ENCODE measurements around the gene ACTL7A. TPM values are rescaled to one million over a fixed set of nuclear protein-coding genes. Genes with fewer than 3 reads are reported as not detected.
A peak's percentile ranks its signal among the peaks of the same experiment; 100 is the strongest.
"Not testable (repeated sequence)": the region's sequence is repeated elsewhere in the genome, so short reads cannot be mapped to it uniquely, and the experiment has no call there.

The ACTL7A gene
- total RNA-seq, 1 experiment from 2014 or later, result not detected

DNA sequence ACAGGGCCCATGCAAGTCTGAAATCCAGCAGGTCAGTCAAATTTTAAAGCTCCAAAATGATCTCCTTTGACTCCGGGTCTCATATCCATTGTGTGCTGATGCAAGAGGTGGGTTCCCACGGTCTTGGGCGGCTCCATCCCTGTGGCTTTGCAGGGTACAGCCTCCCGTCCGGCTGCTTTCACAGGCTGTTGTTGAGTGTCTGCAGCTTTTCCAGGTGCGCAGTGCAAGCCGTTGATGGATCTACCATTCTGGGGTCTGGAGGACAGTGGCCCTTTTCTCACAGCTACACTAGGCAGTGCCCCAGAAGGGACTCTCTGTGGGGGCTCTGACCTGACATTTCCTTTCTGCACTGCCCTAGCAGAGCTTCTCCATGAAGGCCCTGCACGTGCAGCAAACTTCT, 13.8 kb upstream of the ACTL7A start:
- DNase-seq (ENCODE audit: low spot score), result not testable (repeated sequence)

DNA sequence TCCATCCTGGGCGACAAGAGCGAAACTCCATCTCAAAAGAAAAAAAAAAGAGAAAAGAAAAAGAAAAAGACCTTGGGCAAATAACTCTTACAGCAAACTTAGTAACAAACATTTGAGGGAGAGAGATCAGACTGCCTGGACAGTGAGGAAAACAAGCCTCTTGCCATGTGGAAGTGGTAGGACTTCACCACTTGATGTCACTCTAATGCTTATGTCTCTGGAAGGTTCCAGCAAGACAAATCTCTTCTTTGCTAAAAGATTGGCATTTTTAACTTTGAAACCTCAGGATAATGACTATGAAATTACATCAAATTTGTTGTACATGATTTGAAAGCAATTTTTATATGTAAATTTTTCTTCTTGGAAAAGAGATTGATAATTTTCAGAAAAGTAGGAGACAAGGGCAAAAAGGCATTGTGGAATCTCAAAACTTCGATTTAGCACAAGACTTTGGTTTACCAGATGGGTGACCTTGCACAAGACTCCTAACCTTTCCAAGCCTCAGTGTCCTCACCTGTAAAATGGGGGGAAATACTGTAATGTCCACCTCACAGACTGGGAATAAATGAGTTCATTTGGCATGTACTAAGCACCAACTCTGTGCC, 11.7 kb upstream of the ACTL7A start:
- DNase-seq (ENCODE audit: low spot score), result no peak

DNA sequence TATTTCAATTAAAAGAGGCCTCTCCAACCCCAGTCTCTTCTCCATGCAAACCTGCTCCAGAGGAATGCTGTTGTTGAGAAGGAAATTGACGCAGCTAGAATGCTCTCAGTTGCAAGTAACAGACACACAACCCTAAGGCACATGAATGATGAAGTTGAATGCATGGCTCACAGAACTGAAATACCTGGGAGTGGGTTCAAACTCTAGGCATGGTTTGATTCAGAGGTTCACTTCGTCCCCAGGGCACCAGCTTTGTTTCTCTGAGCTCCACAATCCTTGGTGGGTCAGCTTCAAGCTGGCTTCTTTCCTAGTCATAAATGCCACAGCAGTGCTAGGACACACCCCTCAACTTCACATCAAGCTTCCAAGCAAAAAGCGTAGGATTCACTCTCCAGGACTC, 10.9 kb upstream of the ACTL7A start:
- no peak for DNase-seq (ENCODE audit: low spot score)

DNA sequence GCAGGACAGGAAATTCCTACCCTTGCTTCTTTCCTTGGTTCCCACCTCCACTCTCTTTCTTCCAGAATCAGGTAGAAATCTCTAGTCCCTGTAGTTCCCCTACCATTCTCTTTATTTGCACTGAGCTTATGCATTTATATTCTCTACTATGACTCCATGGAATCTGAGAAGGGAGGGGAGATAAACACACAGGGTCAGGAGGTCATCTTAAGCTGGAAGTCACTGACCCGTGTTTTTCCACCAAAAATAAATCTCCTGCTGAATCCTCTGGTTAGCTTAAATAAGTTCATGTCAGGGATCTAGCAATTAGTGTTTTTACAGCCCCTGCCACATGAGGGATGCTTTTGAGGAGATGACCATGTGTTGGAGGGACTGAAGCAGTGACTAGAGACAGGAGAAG, 10.0 kb upstream of the ACTL7A start:
- DNase-seq (ENCODE audit: low spot score), result no peak

DNA sequence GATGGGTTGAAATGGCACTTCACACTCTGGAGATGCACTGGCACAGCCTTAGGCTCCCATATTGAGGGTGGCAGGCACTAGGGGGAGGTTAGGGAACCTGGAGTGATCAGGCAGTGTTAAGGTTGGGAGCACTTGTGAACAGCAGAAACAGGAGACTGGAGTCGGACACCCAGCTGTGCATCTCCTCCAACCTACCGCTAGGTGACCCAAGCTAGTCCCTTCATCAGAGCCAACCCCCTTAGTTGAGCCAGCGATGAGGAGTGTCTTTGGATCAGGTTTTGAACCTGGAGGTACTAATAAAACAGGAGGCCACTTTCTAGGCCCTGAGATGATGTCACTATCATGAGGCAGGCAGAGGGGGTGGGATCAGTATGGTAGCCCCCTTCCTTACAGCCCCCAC, 8.0 kb upstream of the ACTL7A start:
- DNase-seq (ENCODE audit: low spot score), result no peak

DNA sequence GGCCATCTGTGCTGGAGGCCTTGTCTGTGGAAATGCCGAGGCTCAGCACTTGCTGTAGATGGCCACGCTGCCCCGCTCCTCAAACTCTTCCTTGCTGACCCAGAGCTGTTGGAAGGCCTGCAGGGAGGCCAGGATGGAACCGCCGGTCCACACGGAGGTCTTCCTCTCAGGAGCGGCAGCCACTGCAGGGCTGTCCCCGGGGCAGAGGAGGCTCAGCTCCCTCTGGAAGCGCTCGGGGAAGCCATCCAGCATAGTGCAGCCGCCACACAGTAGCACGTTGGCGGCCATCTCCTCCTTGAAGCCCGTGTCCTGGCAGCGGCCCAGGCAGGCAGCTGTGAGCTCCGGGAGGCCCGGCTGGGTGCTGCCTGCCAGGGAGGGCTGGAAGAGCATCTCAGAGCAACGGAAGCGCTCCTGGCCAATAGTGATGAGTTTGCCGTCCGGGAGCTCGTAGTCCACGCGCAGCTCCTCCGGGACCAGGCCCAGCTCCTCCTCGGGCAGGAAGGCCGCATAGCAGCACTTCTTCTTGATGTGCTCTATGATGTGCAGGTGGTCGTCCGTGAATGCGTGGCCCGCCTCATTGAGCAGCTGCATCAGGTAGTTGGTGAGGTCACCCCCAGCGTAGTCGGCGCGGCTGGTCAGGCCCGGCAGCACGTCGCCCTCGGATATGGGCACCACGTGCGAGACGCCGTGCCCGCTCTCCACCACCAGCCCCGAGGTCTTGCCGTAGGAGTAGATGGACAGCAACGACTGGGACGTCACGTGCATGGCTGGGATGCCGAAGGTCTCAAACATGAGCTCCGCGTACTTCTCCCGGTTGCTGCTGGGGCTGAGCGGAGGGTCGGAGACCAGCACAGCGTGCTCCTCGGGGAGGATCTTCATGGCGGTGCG, 7.2 kb upstream of the ACTL7A start:
- no peak for DNase-seq (ENCODE audit: low spot score)

DNA sequence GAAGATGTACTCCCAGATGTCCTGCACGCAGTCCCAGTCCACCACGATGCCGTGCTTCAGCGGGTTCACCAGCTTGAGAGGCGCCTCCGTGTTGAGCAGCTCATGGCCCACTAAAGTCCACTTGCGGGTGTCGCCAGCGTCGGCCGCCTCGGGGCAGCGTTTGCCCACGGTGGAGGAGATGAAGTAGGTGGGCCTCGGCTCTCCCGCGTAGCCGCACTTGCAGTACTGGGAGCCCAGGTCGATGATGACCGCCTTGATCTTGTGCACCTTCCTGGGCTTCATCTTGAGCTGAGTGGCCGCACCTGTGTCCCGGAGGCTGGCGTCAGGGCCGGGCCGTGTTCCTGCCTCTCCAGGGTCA, 6.6 kb upstream of the ACTL7A start:
- DNase-seq (ENCODE audit: low spot score), result no peak

DNA sequence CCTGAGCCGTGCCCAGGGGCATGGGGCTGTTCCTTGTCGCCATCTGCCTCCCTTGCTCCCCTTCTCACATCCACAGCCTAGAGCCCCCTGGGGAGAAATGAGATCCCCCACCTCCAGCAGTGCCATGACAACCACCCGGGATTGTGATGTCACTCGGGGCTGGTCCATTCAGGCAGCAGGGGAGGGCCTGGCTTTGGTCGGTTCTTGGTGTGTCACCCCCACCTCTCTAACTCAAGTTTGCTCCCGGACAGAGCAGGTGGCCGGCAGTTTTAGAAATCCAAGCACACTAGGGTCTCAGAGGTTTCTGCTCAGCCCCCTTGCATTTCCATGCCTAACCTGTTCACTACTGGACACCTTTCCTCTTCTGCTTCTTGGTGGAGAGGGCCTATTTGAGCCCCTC, 6.2 kb upstream of the ACTL7A start, which contains the start of gene ACTL7B:
Gene ACTL7B, minus strand, starts transcription at position 99 of the 400 bp plus-strand sequence. Its CDS starts 56 bp downstream, at position 43.
- DNase-seq (ENCODE audit: low spot score), result no peak

DNA sequence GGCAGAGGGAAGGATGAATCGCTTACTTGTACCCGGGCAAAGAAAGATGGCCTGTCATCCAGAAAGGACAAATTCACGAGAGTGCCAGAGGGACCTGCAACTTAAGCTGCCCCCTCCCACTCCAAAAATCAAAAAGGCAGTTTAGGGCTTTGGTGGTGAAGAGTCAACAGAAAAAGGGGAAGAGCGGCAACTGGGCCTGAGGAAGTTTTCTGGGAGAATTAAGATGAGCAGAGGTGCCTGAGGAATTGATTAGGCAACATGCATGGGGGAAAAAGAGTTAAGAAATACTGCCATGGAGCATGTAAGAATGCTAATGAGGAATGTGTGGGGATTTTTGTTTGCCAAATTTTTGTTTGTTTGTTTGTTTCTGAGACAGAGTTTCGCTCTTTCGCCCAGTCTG, 4.5 kb upstream of the ACTL7A start:
- no peak for DNase-seq (ENCODE audit: low spot score)

DNA sequence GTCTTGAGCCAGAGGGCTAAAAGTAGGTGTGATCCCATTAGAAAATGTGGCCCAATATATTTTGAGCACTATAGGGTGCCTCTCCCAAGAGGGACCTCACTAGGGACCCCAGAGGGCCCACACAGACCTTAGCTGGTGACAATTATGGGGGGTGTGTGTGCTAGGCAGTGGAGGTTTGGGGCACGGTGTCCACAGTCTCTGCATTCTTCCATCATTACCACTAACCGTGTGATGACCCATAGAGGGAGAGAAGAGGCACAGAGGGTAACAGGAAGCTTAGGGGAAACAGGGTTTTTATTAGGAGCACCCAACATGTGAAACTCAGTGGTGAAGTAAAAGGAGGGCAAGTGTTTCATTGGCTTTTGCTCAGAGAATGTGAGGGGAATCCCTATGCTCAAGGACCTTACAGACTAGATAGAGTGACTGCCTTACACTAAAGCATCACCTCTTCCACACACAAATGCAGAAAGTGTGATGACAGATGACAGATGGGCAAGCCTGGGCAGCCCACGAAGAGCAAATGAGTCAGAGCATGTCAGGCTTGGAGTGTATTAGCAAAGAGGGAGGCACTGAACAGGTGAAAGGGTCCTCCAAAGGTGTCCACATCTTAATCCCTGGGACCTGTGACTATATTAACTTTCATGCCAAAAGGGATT, 2.5 kb upstream of the ACTL7A start:
- no peak for DNase-seq (ENCODE audit: low spot score)

DNA sequence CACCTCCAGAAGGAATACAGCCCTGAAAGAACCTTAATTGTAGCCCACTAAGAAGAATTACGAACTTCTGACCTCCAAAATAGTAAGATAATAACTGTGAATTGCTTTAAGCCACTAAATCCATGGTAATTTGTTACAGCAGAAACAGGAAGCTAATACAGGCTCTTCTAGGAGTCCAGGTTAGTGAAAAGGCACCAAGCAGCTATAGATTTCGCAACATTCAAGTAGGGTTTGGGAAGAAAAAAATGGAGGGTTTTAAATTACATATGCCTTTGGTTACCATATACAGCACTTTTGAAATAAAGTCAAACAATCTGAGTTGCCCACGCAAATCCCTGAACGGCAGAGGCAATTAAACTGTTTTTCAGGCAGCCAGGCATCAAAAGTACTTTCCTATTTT, 1.7 kb upstream of the ACTL7A start:
- DNase-seq (ENCODE audit: low spot score), result no peak

DNA sequence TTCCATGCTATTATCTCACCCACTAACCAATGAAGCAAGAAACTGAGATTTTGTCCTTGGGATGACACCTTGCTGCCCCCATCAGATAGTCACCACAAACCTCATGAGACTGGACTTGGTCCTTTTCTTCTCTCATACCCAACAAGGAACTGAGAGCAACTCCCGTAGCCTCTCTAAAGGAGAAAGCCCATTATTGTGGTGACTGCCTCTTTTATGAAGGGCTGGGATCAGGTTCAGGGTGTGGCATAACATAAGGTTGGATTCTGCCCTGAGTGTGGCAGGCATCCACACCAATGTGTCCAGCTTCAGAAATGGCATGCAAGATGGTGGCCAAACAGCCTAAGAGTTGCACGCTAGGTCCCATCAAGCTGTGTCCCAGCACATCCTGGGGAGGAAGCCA, 1.3 kb upstream of the ACTL7A start:
- no peak for DNase-seq (ENCODE audit: low spot score)

DNA sequence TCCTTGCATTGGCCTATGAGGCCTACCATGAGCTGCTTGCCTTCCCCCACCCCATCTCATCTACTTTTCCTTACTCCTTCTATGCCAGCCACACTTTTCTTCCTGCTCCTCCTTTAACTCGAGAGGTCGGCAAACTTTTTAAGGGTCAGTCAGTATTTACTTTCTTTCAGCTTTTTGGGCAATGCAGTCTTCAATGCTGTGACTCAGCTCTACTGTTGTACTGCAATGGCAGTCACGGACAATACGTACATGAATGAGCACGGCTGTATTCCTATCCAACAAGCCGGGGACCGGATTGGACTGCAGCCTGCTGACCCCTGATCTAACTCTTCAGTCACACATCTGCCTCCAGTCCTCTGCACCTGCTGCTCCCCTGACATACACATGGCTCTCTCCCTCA, 602 bp upstream of the ACTL7A start:
- DNase-seq (ENCODE audit: low spot score), result no peak

DNA sequence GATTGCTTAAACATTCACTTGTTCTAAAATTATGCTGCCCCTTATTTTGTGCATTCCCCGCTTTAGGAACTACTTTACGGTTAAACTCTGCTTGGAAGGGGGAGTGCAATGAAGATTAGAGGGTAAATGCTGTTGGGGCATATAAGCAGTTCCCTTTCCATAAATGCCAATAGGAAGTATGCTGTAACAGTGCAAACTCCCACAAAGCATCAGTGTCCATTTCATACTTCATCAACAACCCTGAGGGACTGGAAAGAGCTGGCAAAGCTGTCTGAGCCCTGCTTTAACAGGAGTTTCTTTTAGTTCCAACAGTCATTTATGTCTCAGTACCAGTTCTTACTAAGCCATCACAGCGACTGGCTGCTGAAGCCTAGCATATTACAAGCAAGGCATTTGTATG, 1.8 kb downstream of the ACTL7A start:
- no peak for DNase-seq (ENCODE audit: low spot score)

DNA sequence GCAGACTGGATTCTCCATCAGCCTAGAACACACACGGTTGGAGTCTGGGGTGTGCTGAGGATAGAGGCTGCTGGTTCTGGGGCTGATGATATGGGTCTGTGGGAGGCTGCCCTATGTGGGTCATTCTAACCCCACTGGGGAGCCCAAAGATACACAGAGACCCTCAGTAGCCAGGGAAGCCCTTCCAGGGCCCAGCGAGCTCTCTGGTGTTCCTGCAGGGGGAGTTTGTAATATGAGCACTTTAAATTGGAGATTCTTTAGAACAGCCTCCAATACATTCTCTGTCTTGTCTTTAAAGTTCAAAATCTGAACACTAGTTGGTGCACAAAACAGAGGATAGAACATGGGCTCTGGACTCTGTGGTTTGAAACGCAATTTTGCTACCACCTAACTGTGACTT, 2.4 kb downstream of the ACTL7A start:
- no peak for DNase-seq (ENCODE audit: low spot score)

DNA sequence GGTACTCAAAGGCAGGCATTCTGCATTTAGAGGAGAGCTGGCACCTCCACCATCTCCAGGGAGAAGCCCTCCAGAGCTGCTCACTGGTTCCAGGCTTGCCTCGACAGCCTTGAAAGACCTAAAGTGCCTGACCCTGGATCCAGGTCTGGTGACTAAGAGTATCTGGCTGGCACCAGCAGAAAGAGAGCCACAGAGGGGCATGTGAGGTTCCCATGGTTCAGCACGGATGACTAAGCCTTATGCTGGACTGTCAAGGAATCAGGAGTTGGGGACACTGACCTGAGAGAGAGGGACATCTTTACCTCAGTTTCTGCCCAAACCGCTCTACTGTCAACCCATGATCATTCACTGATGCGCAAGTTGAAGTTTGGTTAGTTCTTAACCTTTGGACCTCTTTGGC, 3.0 kb downstream of the ACTL7A start:
- no peak for DNase-seq (ENCODE audit: low spot score)

DNA sequence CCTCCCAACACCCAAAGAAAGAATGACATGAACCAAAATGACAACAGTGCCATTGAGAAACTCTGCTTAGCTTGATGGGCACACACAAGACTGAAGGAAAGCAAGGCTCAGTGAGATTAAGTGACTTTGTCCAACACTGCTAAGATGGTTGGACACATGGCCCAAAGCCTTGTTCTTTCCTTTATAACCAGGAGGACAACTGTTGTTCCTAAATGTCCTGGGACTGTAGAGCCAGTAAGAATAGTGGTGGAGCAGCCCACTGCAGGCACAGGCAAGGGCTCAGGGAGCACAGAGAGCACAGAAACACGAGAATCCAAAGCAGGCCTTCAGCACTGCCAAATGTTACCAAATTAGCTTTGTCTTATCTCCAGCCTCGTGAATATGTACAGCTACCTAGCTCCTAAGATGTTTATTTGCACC, 3.9 kb downstream of the ACTL7A start:
- DNase-seq (ENCODE audit: low spot score), result no peak

DNA sequence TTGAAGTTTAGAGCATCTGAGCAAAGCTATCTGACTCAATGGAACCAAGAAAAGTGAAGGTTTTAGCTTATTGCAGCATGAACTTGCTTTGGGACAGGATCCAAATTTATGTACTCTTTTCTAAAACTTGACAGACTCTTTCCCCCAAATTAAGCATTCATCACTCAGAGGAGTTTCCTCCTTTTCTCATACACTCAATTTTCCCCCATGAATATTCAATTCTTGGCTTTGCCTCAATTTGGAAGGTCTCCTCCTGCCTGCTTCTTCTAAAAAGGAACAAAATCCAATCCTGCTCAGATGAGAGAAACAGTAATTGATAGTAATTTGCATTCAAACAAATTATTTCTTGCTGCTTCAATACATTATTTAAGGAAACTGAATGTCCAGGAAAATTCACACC, 5.0 kb downstream of the ACTL7A start:
- no peak for DNase-seq (ENCODE audit: low spot score)

DNA sequence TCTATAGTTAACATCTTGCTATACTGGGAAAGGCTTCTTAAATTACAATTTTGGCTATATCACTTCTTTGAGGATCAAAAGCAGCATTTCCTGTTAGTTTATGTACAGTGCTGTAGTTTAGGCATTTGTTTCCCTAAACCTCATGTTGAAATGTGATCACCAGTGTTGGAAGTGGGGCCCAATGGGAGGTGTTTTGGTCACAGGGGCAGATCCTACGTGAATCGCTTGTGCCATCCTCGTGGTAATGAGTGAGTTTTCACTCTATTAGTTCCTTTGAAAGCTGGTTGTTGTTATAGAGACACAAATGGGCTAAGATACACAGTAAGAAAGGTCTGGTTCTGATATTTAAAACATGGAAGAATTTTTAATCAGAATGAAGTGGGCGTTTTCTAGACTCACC, 5.8 kb downstream of the ACTL7A start:
- no peak for DNase-seq (ENCODE audit: low spot score)

DNA sequence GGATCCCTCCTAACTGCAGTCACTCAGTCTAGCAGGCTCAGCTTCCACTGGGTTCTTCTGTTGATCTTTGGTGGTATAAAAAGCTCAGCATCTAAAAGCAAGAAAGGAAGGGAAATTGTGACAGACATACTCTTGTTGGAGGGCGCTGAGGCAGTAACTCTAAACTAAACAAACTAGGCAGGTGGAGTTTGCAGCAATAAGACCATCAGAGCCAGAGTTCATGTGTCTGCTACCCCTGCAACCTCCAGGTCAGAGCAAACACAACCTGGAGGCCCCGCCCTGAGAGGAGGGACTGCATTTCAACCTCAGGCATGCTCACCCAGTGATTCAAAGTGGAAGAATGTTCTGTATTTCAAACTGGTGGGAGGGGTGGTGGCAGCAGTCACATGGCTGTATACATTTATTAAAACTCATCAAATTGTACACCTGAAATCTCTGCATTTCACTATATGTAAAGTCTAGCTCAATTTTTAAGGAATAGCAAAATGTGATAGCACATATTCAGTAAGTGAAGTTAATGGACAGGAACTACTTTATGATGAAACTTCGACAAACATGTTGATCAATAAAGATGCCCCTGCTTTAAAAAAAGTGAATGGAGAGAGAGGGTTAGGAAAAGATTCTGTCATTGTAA, 7.1 kb downstream of the ACTL7A start:
- peak; percentile 58 for DNase-seq (ENCODE audit: low spot score)

DNA sequence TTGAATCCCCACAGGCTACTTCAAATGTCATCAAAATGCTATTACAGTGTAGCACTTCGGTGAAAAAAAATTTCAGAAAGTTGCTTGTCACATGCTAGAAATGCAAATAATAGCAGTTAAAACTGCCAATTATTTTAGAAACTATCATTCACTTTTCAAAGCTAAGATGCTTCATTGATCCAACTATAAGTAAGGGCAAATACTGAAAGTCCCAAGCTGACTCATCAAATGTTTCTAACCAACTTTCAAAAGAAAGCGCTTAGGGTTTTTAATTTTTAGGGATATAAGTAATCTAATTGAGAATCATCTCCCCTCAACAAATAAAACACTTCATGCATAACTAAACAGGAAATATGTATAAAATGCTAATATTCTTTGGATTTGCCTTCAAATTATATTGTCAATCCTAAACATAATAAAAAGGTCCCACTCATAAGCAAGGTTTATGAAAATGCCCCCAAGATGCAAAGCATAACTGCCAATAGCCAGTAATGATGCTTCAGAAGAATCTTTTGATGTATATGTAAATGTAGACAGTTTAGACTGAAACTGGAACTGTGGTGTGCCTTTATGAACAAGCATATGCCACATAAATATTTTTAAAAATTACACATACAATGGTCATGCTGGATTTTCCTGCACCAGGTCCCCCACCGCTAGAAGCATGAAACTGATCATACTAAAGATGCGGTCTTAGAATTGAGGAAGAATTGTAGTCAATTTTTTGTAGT, 12.2 kb downstream of the ACTL7A start:
- no peak for DNase-seq (ENCODE audit: low spot score)

DNA sequence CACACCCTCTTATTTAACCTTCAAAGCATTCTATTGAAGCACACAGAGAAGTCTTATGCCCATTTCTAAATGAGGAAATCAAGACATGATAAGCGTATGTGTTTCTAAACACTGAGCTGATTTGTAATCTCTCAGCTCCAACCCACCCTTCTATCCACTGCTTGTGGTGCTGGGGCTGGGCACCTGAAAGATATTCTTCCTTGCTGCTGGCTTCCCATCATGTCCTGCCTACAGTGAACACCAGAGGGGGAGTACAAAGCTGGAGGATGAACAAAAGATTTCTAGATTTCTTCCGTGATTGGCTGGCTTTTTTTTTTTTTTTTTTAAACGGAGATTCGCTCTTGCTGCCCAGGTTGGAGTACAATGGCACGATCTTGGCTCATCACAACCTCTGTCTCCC, 14.4 kb downstream of the ACTL7A start:
- no peak for DNase-seq (ENCODE audit: low spot score)
